ENCODE data around the gene RSPH6A. TPM values are rescaled to one million over a fixed set of nuclear protein-coding genes. Genes with fewer than 3 reads are reported as not detected.

RSPH6A gene
- total RNA-seq, 2 donors from 2014 or later, result 0.12 TPM; not detected in 1

GRCh38 chr19:45781214-45782161 is 33.6 kb downstream of the RSPH6A start:
- H3K9ac ChIP-seq (ENCODE audit: low read depth in 2 of 2, low read length in 2 of 2), result peak overlapping the region; percentile 38 to 58
- no peaks in the 10 kb centered on the region for H3K9me3 ChIP-seq
- H3K4me1 ChIP-seq, result no peaks in the 10 kb centered on the region
- TF ChIP-seq, protein P1, sequence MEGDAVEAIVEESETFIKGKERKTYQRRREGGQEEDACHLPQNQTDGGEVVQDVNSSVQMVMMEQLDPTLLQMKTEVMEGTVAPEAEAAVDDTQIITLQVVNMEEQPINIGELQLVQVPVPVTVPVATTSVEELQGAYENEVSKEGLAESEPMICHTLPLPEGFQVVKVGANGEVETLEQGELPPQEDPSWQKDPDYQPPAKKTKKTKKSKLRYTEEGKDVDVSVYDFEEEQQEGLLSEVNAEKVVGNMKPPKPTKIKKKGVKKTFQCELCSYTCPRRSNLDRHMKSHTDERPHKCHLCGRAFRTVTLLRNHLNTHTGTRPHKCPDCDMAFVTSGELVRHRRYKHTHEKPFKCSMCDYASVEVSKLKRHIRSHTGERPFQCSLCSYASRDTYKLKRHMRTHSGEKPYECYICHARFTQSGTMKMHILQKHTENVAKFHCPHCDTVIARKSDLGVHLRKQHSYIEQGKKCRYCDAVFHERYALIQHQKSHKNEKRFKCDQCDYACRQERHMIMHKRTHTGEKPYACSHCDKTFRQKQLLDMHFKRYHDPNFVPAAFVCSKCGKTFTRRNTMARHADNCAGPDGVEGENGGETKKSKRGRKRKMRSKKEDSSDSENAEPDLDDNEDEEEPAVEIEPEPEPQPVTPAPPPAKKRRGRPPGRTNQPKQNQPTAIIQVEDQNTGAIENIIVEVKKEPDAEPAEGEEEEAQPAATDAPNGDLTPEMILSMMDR (IDR thresholded peaks at IDR 0.05), result no peak
- intact Hi-C loops (cut with DNase I), result no loop called here
- no peak for DNase-seq
- H3K27me3 ChIP-seq, result no peaks in the 10 kb centered on the region
- H3K36me3 ChIP-seq, result no peaks in the 10 kb centered on the region
- peak overlapping the region; percentile 36 for H3K27ac ChIP-seq
- peak overlapping the region; percentile 35 for H3K4me3 ChIP-seq

- no peak for DNase-seq
- peak overlapping the region; percentile 38 to 53 for H3K9ac ChIP-seq (ENCODE audit: low read depth in 2 of 2, low read length in 2 of 2)
- no peak overlapping the region for H3K27ac ChIP-seq
- no peaks in the 10 kb centered on the region for H3K4me1 ChIP-seq
- TF ChIP-seq, protein P1 (IDR thresholded peaks at IDR 0.05), result no peak
- H3K9me3 ChIP-seq, result no peaks in the 10 kb centered on the region
- no peaks in the 10 kb centered on the region for H3K27me3 ChIP-seq
- no peaks in the 10 kb centered on the region for H3K36me3 ChIP-seq
- peak overlapping the region; percentile 18 for H3K4me3 ChIP-seq
- intact Hi-C loops (cut with DNase I), result no loop called here
Measured at GRCh38 chr19:45780448-45781213, 34.5 kb downstream of the RSPH6A start.

DNA sequence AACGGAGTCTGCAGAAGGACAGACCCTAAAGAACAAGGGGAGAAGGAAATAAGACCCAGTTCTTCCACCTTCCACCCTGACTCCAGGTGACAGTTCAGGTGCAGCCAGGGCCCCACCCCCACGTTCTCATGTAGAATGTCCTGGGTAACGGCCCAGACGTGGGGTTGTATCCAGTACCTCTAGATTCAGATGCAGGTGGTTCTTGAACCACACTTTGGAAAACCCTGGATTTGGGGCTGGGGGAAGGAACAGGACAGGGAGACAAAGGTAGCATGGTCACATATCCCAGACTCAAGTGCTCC is 35.0 kb downstream of the RSPH6A start:
- DNase-seq, result no peak
- no peaks in the 10 kb centered on the region for H3K4me1 ChIP-seq

GRCh38 chr19:45779231-45780145 is 35.6 kb downstream of the RSPH6A start:
- H3K36me3 ChIP-seq, result no peaks in the 10 kb centered on the region
- peak overlapping the region; percentile 27 for H3K4me3 ChIP-seq
- H3K27me3 ChIP-seq, result no peaks in the 10 kb centered on the region
- TF ChIP-seq, protein P1 (IDR thresholded peaks at IDR 0.05), result peak; percentile 77
- DNase-seq, result peak; percentile 98
- peak overlapping the region; percentile 37 to 58 for H3K9ac ChIP-seq (ENCODE audit: low read depth in 2 of 2, low read length in 2 of 2)
- no peak overlapping the region for H3K27ac ChIP-seq
- intact Hi-C loops (cut with DNase I), result no loop called here
- H3K4me1 ChIP-seq, result no peaks in the 10 kb centered on the region
- no peaks in the 10 kb centered on the region for H3K9me3 ChIP-seq

More for the DNA sequence above, 35.0 kb downstream of the RSPH6A start:
- Histone ChIP-seq H3K4me3 (no peak overlapping the region), H3K27me3 (no peaks in the 10 kb centered on the region), H3K9me3 (no peaks in the 10 kb centered on the region), H3K27ac (no peak overlapping the region), H3K9ac (ENCODE audit: low read depth in 2 of 2, low read length in 2 of 2) (peak overlapping the region in 1 of 2 donors; percentile 16), H3K36me3 (no peaks in the 10 kb centered on the region)
- intact Hi-C loops (cut with DNase I), result no loop called here
- TF ChIP-seq, protein P1 (IDR thresholded peaks at IDR 0.05), result no peak

Measured in colonic mucosa (tissue), 4 donors.